GM21381 (cell line): ENCODE data around the gene CFAP206.

ENCODE experiments used
- ATAC-seq: cut with Tn5 transposase; IDR thresholded peaks from one replicate; pipeline ENCODE4 v1.9.1; 2021; ENCODE audit warnings: mild to moderate bottlenecking, moderate library complexity; ENCODE audit not compliant: unreplicated experiment

Gene CFAP206, protein sequence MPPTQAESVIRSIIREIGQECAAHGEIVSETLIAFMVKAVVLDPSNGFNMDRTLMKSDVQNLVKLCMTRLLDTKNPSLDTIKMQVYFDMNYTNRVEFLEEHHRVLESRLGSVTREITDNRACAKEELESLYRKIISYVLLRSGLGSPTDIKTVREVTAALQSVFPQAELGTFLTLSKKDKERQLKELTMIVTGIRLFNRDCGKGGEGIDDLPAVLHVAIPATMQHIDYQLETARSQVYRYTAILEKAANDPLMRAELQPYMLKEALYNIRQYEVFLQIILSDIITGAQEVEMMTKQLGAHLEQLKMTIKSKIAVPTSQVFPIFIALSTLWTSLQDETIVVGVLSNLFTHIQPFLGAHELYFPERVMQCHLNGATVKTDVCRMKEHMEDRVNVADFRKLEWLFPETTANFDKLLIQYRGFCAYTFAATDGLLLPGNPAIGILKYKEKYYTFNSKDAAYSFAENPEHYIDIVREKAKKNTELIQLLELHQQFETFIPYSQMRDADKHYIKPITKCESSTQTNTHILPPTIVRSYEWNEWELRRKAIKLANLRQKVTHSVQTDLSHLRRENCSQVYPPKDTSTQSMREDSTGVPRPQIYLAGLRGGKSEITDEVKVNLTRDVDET

DNA sequence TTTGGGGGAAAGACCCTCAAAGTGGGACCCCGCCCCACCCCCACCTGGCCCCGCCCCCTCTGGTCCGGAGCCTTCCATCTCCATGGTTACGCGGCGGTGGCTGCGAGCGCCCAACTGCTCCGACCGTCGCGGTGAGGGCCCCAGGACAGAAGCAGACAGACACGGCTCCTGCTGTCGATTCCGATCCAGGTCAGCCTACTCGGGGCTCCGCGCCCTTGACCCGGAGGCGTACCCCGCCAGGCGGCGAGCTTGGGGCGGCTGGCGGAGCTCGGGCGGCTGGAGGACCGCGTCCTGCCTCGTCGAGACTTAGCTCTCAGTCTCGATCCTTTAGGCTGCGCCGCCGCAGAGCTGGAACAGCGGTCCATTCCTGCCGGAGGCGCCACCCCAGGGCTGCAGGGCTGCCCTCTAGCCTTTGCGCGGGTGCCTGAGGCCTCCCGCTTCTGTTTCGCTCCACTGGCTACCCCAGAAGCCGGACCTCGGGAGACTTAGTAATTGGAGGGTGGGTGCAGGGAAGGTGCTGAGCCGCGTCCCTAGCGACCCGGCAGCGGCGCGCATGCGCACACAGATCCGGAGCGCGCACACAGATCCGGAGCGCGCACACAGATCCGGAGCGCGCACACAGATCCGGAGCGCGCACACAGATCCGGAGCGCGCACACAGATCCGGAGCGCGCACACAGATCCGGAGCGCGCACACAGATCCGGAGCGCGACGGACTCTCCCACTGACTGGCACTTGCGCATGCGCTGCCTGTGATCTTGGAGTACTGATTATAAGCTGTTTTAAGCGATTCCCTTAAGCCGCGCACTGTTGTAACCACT is at the start of gene CFAP206:
CFAP206 (plus strand) TSS at position 72 of the 820 bp plus-strand sequence. CDS start 1,868 bp downstream, outside the sequence.
- ATAC-seq, result peak; percentile 79

DNA sequence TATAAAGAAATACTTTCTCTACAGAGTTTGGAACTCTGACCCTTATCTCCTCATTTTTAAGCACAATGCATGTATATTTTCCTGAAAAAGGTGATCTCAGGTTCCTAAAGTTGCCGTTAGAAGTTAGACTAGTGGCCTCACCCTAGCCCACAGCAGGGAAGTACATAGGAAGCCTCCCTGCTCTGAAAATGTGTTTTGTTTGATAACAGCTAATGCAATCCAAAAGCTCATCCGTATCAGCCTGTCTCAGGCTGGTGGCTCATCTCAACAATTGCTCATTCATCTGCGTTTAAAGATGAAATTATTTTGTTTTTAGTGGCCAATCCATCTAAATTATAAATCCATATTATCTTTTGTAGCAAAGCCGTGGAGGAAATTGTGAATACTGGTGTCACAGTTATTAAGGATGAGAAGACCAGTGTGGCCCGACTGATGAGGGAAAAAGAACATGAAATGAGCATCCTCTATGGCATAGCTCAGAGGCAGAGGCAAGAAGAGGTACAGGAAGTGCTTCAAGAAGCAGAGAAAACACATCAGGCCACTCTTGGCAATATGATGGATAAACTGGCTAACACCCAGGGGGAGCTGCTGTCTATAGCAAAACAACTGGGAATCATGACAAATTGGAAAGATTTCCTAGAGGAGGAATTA is 43.0 kb upstream of the CFAP206 start:
- no peak for ATAC-seq

DNA sequence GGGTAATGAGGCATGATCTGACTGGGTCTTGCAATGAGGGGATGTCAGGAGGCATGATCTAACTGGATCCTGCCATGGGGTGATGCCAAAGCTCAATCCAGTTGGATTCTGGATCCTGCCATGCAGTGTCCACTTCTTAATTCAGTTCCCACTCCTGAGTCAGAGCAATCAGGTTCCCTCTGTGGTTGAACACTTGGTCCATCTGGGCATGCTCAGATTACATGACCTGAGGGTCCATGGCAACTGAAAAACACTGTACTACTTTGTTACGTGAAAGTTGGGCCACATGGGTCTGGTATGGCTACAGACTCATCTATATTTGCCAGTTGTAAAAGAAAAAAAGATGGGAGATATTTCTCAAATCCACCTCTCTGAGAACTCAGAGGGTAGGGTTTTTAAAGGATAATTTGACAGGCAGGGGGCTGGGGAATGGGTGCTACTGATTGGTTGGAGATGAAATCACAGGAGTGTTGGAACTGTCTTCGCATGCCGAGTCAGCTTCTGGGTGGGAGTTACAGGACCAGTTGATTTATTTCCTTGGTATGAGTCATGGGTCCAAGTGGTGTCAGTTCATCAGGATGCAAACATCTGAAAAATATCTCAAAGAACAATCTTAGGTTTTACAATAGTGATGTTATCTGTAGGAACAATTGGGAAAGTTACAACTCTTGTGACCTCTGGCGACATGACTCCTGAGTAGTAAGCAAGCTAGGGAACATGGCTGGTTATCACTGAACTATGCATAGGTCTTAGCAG is 41.5 kb upstream of the CFAP206 start:
- no peak for ATAC-seq

DNA sequence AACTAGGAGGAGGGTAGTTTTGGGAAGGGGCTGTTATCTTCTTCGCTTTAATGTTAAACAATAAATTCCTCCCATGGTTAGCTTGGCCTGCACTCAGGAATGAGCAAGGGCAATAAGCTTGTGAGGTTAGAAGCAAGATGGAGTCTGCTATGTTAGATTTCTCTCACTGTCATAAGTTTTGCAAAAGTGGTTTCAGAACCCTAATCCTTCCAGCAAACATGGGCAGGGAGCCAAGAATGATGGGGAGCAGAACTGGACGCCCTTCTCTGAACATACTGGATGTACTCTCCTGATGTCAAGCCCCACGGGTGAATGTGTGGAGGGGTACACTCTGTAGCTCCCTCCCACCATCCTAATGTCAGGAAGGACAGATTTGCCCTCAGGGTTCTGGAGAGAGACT is 40.9 kb upstream of the CFAP206 start:
- ATAC-seq, result no peak

DNA sequence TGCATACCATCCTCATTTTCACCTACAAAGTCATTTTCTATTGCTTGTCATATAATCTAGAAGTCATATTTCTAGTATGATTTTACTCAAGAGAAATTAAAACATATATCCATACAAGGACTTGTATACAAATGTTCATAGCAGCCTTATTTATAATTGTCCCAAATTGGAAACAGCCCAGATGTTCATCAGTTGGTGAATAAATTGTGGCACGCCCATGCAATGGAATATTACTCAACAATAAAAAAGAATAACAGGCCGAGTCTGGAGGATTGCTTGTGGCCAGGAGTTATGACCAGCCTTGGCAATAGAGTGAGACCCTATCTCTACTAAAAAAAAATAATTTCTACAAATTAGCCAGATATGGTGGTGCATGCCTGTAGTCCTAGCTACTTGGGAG is 34.4 kb upstream of the CFAP206 start:
- no peak for ATAC-seq

DNA sequence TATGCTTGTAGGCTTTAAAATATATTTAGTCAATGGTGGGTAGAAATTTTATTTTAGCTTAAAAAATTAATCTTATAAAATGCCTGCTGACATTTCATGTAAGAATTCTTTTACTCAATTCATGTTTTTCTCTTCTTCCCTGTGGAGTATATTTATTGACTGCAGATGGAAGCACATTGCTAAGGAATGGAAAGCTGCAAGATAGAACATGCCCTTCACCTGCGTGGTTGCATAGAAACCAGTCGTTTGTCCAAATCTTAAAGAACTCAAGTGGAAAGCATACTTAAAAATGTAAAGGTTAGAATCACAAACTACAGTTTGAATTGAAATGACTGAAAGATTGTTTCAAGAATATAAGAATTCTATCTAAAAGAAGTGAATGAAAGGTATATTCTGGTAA is 32.5 kb upstream of the CFAP206 start:
- no peak for ATAC-seq

DNA sequence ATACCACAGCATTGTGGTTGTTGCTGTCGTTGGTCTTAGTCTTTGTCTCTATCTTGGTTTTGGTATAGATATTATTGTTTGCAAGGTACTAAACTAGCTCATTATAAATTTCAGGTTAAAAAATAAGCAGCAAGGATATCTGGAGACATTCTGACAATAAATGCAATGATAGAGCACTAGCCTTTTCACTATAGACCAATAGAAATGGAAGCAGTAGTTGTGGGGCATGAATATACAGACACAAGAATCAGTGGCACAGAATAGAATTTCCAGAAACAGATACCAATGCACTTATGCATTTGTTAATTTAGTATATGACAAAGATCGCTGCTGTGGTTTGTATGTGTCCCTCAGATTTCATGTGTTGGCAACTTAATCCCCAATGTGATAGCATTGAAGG is 31.1 kb upstream of the CFAP206 start:
- no peak for ATAC-seq

DNA sequence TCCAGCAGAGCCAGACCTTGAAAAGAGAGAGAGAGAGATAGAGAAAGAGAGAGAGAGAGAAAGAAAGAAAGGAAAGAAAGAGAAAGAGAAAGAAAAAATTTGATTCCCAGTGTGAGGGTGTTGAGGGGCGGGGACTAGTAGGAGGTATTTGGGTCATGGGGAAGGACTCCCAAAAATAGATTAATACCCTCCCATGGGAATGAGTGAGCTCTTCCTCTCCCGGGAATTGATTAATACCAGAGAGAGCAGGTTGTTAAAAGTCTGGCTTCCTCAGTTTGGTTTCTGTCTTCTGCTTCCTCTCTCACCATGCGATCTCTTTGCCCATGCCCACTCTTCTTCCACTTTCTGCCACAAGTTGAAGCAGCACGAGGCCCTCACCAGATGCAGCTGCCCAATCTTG is 28.8 kb upstream of the CFAP206 start:
- ATAC-seq, result no peak

DNA sequence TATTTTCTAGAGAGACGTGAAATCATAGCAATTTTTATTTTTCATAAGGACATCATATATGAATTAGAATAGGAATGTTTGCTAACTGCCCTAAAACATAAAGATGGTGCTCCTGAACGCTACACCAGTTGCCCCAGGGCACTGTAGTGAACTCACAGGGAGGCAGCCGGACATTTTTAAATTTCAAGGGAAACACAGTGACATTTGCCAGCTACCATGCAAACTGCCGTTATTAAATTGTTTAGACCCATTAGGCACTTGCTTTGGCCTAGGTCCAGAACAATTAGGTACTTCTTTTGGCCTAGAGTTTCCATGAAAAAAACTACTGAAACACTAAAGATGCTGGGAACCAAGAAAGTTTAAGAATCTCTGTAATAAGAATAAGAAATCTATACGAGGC is 24.9 kb upstream of the CFAP206 start:
- no peak for ATAC-seq

DNA sequence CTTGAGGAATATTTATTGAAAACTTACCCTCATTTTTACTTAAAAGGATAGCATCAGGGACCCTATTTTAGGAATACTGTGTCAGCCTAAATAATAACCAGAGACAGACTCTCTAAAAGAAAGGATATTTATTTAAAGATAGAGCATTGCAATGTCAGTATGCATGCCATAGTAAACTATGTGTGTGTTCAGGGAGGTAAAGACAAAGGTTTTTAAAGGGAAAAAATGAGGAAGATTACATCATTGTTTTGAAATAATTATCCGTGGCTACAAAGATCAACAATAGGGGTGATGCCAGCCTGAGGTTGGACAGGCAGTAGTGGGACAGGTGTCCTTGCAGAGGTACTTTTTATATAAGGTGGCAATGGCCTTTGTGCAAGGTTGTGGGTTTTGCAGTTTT is 23.7 kb upstream of the CFAP206 start:
- no peak for ATAC-seq

DNA sequence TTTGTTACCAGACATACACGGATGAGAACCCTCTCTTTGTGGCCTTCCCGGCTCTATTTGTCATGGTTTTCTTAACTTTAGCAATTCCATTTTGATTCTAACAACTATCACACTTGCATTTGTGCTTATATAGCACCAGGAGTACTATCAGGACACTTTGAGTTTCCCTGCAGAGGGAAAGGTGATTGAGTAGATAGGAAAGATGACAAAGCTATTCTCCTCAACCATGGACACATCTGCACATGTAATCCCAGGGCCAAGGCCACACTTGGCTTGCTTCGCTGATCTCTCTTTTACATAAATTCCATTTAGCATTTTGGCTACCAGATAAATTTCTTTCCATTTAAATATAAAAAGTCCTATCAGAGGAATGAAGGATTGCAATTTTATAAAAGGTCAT is 23.3 kb upstream of the CFAP206 start:
- ATAC-seq, result no peak

DNA sequence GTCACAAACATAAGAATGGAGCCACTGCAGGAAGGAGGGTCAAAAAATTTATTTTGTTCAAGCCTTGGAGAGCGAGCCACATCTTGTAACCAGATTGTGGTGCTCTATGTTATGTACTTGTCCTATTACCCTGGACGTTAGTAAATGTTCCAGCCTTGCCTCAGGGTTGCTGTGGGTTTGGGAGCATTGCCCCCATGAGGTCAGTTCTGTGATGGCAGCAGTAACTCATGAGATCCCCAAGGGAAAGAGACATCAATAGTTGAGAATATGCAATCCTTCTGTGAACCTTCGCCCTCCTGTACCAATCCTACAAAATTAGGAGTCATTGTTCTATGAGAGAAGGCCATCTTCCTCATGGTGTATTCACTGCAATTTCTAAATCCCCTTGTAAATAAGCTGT is 16.4 kb upstream of the CFAP206 start:
- ATAC-seq, result peak; percentile 41

DNA sequence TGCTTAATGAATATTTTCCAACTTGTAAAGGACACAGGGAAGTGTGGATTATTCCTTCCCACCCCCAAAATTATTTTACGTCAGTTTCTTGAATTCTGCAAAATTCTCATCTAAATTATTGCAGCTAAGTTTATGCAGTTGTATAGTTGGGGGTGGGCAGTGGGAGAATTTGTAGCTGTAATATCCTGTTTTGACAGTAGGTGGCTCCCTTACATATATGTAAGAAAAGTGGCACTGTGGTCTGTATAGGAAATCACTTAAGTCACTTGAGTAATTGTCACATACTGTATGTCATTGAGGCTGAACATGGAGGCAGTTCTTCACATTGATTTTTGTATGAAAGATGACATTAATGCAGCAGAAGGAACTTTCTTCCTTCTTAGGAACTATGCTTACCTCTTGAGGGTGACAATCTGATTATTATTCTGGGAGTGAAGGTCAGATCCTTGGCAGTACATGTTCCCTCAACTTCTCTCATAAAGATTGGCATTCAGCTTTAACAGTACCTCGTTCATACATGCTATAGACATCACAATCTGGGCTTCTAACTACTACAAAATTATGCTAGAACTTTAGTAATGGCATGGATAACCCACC is 14.6 kb upstream of the CFAP206 start:
- ATAC-seq, result peak; percentile 71

DNA sequence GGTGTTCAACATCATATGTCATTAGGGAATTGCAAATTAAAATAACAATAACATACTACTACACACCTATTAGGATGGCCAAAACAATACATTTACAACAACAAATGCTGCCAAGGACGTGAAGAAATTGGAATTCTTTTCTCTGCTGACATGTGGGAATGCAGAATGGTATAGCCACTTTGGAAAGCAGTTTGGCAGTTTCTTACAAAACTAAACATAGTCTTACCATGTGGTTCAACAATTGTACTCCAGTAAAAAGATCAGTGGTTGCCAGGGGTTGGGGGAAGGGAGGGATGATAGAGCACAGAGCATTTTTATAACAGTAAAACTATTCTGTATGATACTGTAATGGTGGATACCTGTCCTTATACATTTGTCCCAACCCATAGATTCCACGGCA is 12.3 kb upstream of the CFAP206 start:
- no peak for ATAC-seq

DNA sequence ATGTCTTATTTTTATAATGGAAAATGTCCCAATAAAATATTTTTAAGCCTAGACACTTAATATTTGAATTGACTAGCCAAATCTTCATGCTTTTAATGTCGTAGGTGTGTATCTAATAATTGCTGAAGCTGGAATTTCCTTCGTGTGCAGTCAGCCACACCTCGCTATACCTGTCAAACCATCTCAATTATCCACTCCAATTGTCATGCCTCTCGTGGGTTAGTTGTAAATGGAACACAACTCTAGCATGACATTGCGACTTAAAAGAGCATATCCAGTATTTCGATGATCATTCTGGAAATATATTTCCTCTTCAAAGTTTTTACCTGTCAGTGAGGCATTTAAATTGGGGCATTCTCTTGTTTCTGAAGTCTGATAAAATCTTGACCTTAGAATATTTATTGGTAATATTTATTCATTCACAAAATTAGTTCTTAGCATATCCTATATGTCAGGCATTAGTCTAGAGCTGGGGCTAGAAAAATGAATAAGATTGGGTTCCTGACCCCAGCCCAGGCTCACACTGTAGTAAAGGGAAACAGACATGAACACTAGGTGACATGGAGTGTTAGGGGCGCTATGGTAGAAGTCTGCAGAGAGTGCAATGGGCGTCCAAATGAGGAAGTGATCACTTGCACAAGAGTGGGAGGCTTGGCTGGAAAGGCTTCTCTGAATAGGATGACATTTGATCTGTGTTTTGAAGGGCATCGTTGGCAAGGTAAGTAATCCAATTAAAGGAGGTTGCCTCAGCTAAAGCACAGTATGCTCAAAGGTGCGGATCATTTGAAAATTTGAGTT is 11.0 kb upstream of the CFAP206 start:
- ATAC-seq, result no peak

DNA sequence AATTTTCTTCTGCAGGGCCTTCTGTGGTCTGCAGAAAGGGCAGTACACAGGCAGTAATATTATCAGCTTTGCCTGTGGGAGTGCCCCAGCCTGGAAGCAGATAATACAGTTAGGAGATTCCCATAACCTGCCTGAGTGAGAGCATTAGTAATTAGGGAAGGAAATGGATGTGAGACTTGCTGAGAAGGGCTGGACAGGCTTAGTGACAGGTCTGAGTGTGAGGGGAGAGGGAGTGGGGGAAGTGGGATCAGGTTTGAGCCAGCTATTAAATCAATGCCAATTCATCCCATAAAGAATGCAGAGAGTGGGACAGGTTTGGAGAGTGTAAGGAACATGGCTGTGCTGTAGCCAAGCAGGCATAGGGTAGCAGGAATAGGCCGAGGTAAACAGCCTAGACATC is 10.1 kb upstream of the CFAP206 start:
- ATAC-seq, result no peak

DNA sequence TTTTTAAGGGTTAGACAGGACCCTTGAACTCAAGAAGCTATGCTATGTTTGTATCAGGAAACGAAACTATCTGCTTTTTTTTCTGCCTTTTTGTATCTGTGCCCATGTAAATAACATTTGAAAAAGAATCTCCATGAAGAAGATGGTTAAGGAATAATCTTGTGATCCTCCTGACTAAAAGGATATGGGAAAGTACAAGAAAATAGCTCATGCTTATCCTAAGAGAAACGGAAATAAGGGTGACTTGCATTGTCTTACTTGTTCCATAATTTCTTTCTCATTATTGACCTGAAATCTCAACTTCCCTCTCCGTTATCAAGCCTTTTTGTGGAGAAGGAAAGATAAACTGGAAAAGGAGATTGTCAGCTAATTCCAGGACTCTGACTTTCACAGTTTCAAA is 5.9 kb upstream of the CFAP206 start:
- ATAC-seq, result no peak

DNA sequence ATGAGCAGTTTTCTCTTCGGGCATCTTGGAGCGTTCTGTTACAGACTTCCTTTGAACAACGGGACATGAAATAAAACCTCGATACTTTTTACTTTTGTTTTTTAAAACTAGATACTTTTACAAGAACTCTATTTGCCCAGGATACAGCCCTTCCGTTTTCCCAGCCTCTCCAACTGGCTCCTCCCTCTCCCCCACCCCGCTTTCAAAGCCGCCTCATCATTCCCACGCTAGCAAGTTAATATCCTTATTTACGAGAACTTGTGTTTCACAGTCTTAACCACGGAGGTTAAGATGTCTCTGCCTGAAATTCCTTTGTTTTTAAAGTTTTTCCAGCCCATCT is 241 bp upstream of the CFAP206 start:
- ATAC-seq, result peak; percentile 4

DNA sequence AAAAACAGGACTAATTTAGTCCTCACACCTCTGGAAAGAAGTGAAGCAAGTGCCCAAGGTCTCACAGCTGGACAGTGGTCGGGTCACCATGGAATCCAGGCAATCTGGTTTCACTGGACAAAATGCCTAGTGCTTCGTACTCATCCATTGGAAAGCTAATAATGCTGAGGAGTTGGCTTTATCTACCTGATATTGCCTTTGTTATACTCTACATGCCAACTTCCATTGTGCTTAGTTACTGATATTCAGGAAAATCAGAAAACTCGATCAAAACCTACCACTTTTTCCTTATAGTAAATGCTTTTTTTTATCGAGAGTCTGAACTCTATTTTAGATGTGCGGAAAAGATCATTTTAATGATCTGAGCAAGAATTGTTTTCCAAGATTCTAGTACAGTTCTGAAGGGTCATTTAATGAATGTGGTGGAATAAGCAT is 966 bp downstream of the CFAP206 start:
- ATAC-seq, result no peak
